ENCODE data around the gene AGMAT. TPM values are rescaled to one million over a fixed set of nuclear protein-coding genes. Genes with fewer than 3 reads are reported as not detected.

The AGMAT gene
- total and polyA plus RNA-seq, 2 of the 13 experiments (the other 11 are each of a cell fraction or from before 2014, with no cell fraction given), result 59.1 to 174 TPM

- peak; percentile 30; the same call in 1 of the 2 replicates for TF ChIP-seq ZNF574 (CRISPR knock-in tag; IDR thresholded peaks at IDR 0.05)
- no peak for TF ChIP-seq CREB1 (IDR thresholded peaks at IDR 0.05)
- peak; percentile 78 for TF ChIP-seq CREB1 (CRISPR knock-in tag; IDR thresholded peaks at IDR 0.05)
- peak; percentile 47; the same call in 1 of the 2 replicates for TF ChIP-seq ZMYM4 (CRISPR knock-in tag; IDR thresholded peaks at IDR 0.05)
- peak; percentile 73; the same call in 1 of the 2 replicates for TF ChIP-seq AHDC1 (CRISPR knock-in tag; IDR thresholded peaks at IDR 0.05; ENCODE audit: borderline replicate concordance)
- TF ChIP-seq THAP11 (CRISPR knock-in tag; IDR thresholded peaks at IDR 0.05), result peak; percentile 48
- no peak for TF ChIP-seq ZNF121 (CRISPR knock-in tag; IDR thresholded peaks at IDR 0.05)
- TF ChIP-seq ZNF841 (CRISPR knock-in tag; IDR thresholded peaks at IDR 0.05; ENCODE audit: borderline replicate concordance), result no peak
- no peak for TF ChIP-seq TMF1 (CRISPR knock-in tag; IDR thresholded peaks at IDR 0.05; ENCODE audit: low read depth)
- TF ChIP-seq BCL6 (CRISPR knock-in tag; IDR thresholded peaks at IDR 0.05), result peak; percentile 83
- TF ChIP-seq HDAC2 (CRISPR knock-in tag; IDR thresholded peaks at IDR 0.05), result peak; percentile 64
- TF ChIP-seq ZGPAT (CRISPR knock-in tag; IDR thresholded peaks at IDR 0.05), result peak; percentile 33
- TF ChIP-seq NR2F6 (IDR thresholded peaks at IDR 0.05), result no peak; the same call in 1 of the 2 replicates
- TF ChIP-seq NR2F6 (CRISPR knock-in tag; IDR thresholded peaks at IDR 0.05), result peak; percentile 38; the same call in 1 of the 2 replicates
- TF ChIP-seq PHF21A (CRISPR knock-in tag; IDR thresholded peaks at IDR 0.05), result peak; percentile 41; the same call in 1 of the 2 replicates
- TF ChIP-seq ARID3A (IDR thresholded peaks at IDR 0.05; ENCODE audit: low read depth, low read length), result 0 out of 2 replicates have a peak, but pooled peaks have one; percentile 32
- peak; percentile 68; the same call in 1 of the 2 replicates for TF ChIP-seq MIXL1 (CRISPR knock-in tag; IDR thresholded peaks at IDR 0.05)
- TF ChIP-seq TOE1 (CRISPR knock-in tag; IDR thresholded peaks at IDR 0.05), result no peak
These were observed 20.8 kb upstream of the AGMAT start (continued) for GRCh38 chr1:15605398-15606383.
